ENCODE data around the gene TMC1.

GRCh38 chr9:72875221-72875620 is 353.8 kb downstream of the TMC1 start:
- TF ChIP-seq, protein P1, sequence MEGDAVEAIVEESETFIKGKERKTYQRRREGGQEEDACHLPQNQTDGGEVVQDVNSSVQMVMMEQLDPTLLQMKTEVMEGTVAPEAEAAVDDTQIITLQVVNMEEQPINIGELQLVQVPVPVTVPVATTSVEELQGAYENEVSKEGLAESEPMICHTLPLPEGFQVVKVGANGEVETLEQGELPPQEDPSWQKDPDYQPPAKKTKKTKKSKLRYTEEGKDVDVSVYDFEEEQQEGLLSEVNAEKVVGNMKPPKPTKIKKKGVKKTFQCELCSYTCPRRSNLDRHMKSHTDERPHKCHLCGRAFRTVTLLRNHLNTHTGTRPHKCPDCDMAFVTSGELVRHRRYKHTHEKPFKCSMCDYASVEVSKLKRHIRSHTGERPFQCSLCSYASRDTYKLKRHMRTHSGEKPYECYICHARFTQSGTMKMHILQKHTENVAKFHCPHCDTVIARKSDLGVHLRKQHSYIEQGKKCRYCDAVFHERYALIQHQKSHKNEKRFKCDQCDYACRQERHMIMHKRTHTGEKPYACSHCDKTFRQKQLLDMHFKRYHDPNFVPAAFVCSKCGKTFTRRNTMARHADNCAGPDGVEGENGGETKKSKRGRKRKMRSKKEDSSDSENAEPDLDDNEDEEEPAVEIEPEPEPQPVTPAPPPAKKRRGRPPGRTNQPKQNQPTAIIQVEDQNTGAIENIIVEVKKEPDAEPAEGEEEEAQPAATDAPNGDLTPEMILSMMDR (conservative IDR thresholded peaks at IDR 0.05 in 1 of 2, IDR thresholded peaks at IDR 0.05 in 1 of 2; ENCODE audit: extremely low read depth in 1 of 2, insufficient read depth in 1 of 2, low read depth in 1 of 2, low read length in 2 of 2) = no peak
- no peak for TF ChIP-seq EZH2 (IDR thresholded peaks at IDR 0.05; ENCODE audit: borderline replicate concordance, low read length)
